ENCODE measurements around the gene ART1. TPM values are rescaled to one million over a fixed set of nuclear protein-coding genes. Genes with fewer than 3 reads are reported as not detected.

The ART1 gene
- total and polyA plus RNA-seq, 4 donors = not detected

DNA sequence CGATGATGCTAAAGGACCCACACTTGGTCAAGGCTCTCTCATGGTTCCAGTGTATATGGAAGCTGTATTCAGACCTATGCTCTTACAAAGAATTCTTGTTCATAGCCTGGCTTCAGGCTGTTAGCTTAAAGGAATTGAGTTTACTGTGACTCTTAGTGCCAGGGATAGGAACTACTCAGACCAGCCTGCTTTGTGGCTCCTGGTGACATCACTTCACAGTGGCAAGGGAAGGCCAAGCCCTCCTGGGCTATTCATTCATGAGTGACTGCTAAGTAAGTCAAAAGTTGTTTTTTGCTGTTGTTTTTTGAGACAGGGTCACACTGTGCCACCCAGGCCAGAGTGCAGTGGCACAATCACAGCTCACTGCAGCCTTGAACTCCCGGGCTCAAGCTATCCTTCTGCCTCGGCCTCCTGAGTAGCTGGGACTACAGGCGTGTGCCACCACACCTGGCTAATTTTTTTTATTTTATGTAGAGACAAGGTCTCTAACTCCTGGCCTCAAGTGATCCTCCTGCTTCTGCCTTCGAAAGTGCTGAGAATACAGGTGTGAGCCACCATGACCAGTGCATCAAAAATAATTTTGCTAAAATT lies 12.8 kb upstream of the ART1 start:
- H3K4me3 ChIP-seq (ENCODE audit: low read depth in 1 of 3, low read length in 3 of 3) = no peak overlapping the region
- TF ChIP-seq FOXA1 (IDR thresholded peaks at IDR 0.05) (no peak), JUND (IDR thresholded peaks at IDR 0.05) (no peak), YY1 (IDR thresholded peaks at IDR 0.05) (no peak), HNF4G (IDR thresholded peaks at IDR 0.05) (no peak), HNF4A (conservative IDR thresholded peaks at IDR 0.05) (no peak), RAD21 (IDR thresholded peaks at IDR 0.05) (no peak), GABPA (IDR thresholded peaks at IDR 0.05 in 1 of 2, conservative IDR thresholded peaks at IDR 0.05 in 1 of 2) (no peak), EGR1 (IDR thresholded peaks at IDR 0.05; ENCODE audit: low read depth in 2 of 2) (no peak), SP1 (IDR thresholded peaks at IDR 0.05) (no peak), TAF1 (conservative IDR thresholded peaks at IDR 0.05) (no peak), NR2F2 (IDR thresholded peaks at IDR 0.05) (no peak)
- TF ChIP-seq, protein P1, sequence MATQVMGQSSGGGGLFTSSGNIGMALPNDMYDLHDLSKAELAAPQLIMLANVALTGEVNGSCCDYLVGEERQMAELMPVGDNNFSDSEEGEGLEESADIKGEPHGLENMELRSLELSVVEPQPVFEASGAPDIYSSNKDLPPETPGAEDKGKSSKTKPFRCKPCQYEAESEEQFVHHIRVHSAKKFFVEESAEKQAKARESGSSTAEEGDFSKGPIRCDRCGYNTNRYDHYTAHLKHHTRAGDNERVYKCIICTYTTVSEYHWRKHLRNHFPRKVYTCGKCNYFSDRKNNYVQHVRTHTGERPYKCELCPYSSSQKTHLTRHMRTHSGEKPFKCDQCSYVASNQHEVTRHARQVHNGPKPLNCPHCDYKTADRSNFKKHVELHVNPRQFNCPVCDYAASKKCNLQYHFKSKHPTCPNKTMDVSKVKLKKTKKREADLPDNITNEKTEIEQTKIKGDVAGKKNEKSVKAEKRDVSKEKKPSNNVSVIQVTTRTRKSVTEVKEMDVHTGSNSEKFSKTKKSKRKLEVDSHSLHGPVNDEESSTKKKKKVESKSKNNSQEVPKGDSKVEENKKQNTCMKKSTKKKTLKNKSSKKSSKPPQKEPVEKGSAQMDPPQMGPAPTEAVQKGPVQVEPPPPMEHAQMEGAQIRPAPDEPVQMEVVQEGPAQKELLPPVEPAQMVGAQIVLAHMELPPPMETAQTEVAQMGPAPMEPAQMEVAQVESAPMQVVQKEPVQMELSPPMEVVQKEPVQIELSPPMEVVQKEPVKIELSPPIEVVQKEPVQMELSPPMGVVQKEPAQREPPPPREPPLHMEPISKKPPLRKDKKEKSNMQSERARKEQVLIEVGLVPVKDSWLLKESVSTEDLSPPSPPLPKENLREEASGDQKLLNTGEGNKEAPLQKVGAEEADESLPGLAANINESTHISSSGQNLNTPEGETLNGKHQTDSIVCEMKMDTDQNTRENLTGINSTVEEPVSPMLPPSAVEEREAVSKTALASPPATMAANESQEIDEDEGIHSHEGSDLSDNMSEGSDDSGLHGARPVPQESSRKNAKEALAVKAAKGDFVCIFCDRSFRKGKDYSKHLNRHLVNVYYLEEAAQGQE (IDR thresholded peaks at IDR 0.05) = no peak
- TF ChIP-seq, protein P2, sequence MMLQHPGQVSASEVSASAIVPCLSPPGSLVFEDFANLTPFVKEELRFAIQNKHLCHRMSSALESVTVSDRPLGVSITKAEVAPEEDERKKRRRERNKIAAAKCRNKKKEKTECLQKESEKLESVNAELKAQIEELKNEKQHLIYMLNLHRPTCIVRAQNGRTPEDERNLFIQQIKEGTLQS (IDR thresholded peaks at IDR 0.05) = no peak
- TF ChIP-seq, protein P3, sequence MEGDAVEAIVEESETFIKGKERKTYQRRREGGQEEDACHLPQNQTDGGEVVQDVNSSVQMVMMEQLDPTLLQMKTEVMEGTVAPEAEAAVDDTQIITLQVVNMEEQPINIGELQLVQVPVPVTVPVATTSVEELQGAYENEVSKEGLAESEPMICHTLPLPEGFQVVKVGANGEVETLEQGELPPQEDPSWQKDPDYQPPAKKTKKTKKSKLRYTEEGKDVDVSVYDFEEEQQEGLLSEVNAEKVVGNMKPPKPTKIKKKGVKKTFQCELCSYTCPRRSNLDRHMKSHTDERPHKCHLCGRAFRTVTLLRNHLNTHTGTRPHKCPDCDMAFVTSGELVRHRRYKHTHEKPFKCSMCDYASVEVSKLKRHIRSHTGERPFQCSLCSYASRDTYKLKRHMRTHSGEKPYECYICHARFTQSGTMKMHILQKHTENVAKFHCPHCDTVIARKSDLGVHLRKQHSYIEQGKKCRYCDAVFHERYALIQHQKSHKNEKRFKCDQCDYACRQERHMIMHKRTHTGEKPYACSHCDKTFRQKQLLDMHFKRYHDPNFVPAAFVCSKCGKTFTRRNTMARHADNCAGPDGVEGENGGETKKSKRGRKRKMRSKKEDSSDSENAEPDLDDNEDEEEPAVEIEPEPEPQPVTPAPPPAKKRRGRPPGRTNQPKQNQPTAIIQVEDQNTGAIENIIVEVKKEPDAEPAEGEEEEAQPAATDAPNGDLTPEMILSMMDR (IDR thresholded peaks at IDR 0.05; ENCODE audit: low read depth, low read length, missing input control) = no peak
- TF ChIP-seq, protein P4, sequence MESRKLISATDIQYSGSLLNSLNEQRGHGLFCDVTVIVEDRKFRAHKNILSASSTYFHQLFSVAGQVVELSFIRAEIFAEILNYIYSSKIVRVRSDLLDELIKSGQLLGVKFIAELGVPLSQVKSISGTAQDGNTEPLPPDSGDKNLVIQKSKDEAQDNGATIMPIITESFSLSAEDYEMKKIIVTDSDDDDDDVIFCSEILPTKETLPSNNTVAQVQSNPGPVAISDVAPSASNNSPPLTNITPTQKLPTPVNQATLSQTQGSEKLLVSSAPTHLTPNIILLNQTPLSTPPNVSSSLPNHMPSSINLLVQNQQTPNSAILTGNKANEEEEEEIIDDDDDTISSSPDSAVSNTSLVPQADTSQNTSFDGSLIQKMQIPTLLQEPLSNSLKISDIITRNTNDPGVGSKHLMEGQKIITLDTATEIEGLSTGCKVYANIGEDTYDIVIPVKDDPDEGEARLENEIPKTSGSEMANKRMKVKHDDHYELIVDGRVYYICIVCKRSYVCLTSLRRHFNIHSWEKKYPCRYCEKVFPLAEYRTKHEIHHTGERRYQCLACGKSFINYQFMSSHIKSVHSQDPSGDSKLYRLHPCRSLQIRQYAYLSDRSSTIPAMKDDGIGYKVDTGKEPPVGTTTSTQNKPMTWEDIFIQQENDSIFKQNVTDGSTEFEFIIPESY (IDR thresholded peaks at IDR 0.05) = no peak
- TF ChIP-seq, protein P5, sequence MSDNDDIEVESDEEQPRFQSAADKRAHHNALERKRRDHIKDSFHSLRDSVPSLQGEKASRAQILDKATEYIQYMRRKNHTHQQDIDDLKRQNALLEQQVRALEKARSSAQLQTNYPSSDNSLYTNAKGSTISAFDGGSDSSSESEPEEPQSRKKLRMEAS (IDR thresholded peaks at IDR 0.05) = no peak
- no peak for DNase-seq (ENCODE audit: low spot score)
- no peaks in the 10 kb centered on the region for H3K36me3 ChIP-seq (ENCODE audit: control insufficient read depth in 4 of 4, insufficient read depth in 3 of 4, low read depth in 1 of 4, low read length in 3 of 4)
- WGBS = 94% methylated on average over 5 of the region's 5 CpGs
- H3K27ac ChIP-seq (ENCODE audit: low read depth in 1 of 2, low read length in 2 of 2) = no peak overlapping the region
- H3K27me3 ChIP-seq (ENCODE audit: control insufficient read depth in 4 of 4, insufficient read depth in 4 of 4, low read length in 3 of 4) = no peaks in the 10 kb centered on the region
- no peak overlapping the region for H3K9ac ChIP-seq (ENCODE audit: low read depth in 1 of 2, low read length in 2 of 2)
- H3K4me1 ChIP-seq (ENCODE audit: control insufficient read depth in 4 of 4, insufficient read depth in 4 of 4, low read length in 3 of 4) = no peaks in the 10 kb centered on the region
- H3K9me3 ChIP-seq (ENCODE audit: control insufficient read depth in 4 of 4, low read length in 3 of 4) = no peaks in the 10 kb centered on the region
